Mucosa of rectum (tissue), 2 donors: ENCODE measurements around the gene STARD10.

Experiments used
- H3K27ac ChIP-seq, 2 donors: one replicate each; pipeline ENCODE4 v1.7.0; 2013; ENCODE audit warnings: inconsistent platforms in 2 of 2, low read depth in 2 of 2, low read length in 2 of 2
- H3K27me3 ChIP-seq, 2 donors: one replicate each; pipeline ENCODE4 v1.7.0; 2013; ENCODE audit warnings: low read length in 2 of 2; ENCODE audit not compliant: control insufficient read depth in 2 of 2, insufficient read depth in 2 of 2
- H3K36me3 ChIP-seq, 2 donors: one replicate each; pipeline ENCODE4 v1.7.0; 2013; ENCODE audit warnings: low read length in 2 of 2; ENCODE audit not compliant: control insufficient read depth in 2 of 2, insufficient read depth in 2 of 2
- H3K4me1 ChIP-seq, 2 donors: one replicate each; pipeline ENCODE4 v1.7.0; 2013; ENCODE audit warnings: low read length in 2 of 2, mild to moderate bottlenecking in 1 of 2; ENCODE audit not compliant: control insufficient read depth in 2 of 2, insufficient read depth in 2 of 2
- H3K4me3 ChIP-seq, 2 donors: one replicate each; pipeline ENCODE4 v1.7.0; 2013; ENCODE audit warnings: low read length in 2 of 2
- H3K9ac ChIP-seq, 2 donors: one replicate each; pipeline ENCODE4 v1.7.0; 2013; ENCODE audit warnings: low read length in 2 of 2, low read depth in 1 of 2, mild to moderate bottlenecking in 1 of 2
- H3K9me3 ChIP-seq, 2 donors: one replicate each; pipeline ENCODE4 v1.7.0; 2013; ENCODE audit warnings: low read length in 2 of 2; ENCODE audit not compliant: control insufficient read depth in 2 of 2
- donor health status: healthy.
- donor health status: Normal muscosa, but diverticular disease.

Gene STARD10

GRCh38 chr11:72781313-72782080, 12.3 kb downstream of the STARD10 start:
- H3K27ac ChIP-seq, result peak overlapping the region; percentile 91 to 93
- peak overlapping the region; percentile 92 to 93 for H3K9ac ChIP-seq
- H3K4me3 ChIP-seq, result peak overlapping the region; percentile 73 to 85
- peaks cover 74 to 88% of the 10 kb centered on the region in 2 donors for H3K4me1 ChIP-seq
- H3K9me3 ChIP-seq, result no peaks in the 10 kb centered on the region
- peaks cover 7 to 9% of the 10 kb centered on the region in 2 donors for H3K36me3 ChIP-seq
- H3K27me3 ChIP-seq, result no peaks in the 10 kb centered on the region

GRCh38 chr11:72781063-72781312, 12.9 kb downstream of the STARD10 start:
- Histone ChIP-seq H3K4me1 (peaks cover 74 to 87% of the 10 kb centered on the region in 2 donors), H3K9ac (peak overlapping the region; percentile 92 to 93), H3K36me3 (peaks cover 7 to 12% of the 10 kb centered on the region in 2 donors), H3K27ac (peak overlapping the region; percentile 89 to 93), H3K27me3 (no peaks in the 10 kb centered on the region), H3K4me3 (peak overlapping the region; percentile 73 to 85), H3K9me3 (no peaks in the 10 kb centered on the region)

- Histone ChIP-seq H3K4me3 (peak overlapping the region; percentile 73 to 85), H3K4me1 (peaks cover 74 to 88% of the 10 kb centered on the region in 2 donors), H3K9ac (peak overlapping the region; percentile 92 to 93), H3K9me3 (no peaks in the 10 kb centered on the region), H3K27me3 (no peaks in the 10 kb centered on the region), H3K27ac (peak overlapping the region; percentile 89 to 93), H3K36me3 (peaks cover 7 to 12% of the 10 kb centered on the region in 2 donors)
These were observed 13.4 kb downstream of the STARD10 start for GRCh38 chr11:72780296-72781062.

- Histone ChIP-seq H3K27me3 (no peaks in the 10 kb centered on the region), H3K9me3 (no peaks in the 10 kb centered on the region), H3K27ac (peak overlapping the region; percentile 89 to 93), H3K9ac (peak overlapping the region; percentile 92 to 93), H3K4me1 (peaks cover 76 to 88% of the 10 kb centered on the region in 2 donors), H3K4me3 (peak overlapping the region; percentile 73 to 85), H3K36me3 (peaks cover 11 to 12% of the 10 kb centered on the region in 2 donors)
These were observed 14.2 kb downstream of the STARD10 start for GRCh38 chr11:72779495-72780128.

GRCh38 chr11:72778535-72779494, 15.0 kb downstream of the STARD10 start:
- peak overlapping the region; percentile 73 to 85 for H3K4me3 ChIP-seq

GRCh38 chr11:72777755-72778278, 16.0 kb downstream of the STARD10 start:
- no peaks in the 10 kb centered on the region for H3K9me3 ChIP-seq
- peak overlapping the region; percentile 73 to 85 for H3K4me3 ChIP-seq
- peak overlapping the region in 1 of 2 donors; percentile 93 for H3K9ac ChIP-seq
- H3K27ac ChIP-seq, result peak overlapping the region; percentile 89 to 93
- H3K27me3 ChIP-seq, result no peaks in the 10 kb centered on the region
- H3K36me3 ChIP-seq, result peaks cover 13 to 20% of the 10 kb centered on the region in 2 donors
- peaks cover 73 to 86% of the 10 kb centered on the region in 2 donors for H3K4me1 ChIP-seq

More at GRCh38 chr11:72778535-72779494, 15.0 kb downstream of the STARD10 start:
- H3K36me3 ChIP-seq, result peaks cover 11 to 14% of the 10 kb centered on the region in 2 donors
- H3K4me1 ChIP-seq, result peaks cover 71 to 87% of the 10 kb centered on the region in 2 donors
- peak overlapping the region; percentile 92 to 93 for H3K9ac ChIP-seq
- H3K9me3 ChIP-seq, result no peaks in the 10 kb centered on the region
- peak overlapping the region; percentile 89 to 93 for H3K27ac ChIP-seq
- no peaks in the 10 kb centered on the region for H3K27me3 ChIP-seq

GRCh38 chr11:72776844-72777754, 16.7 kb downstream of the STARD10 start:
- Histone ChIP-seq H3K4me1 (peaks cover 70 to 84% of the 10 kb centered on the region in 2 donors), H3K4me3 (peak overlapping the region; percentile 5 to 85), H3K27ac (peak overlapping the region; percentile 89 to 93), H3K9me3 (no peaks in the 10 kb centered on the region), H3K36me3 (peaks cover 15 to 22% of the 10 kb centered on the region in 2 donors), H3K9ac (peak overlapping the region; percentile 24 to 93), H3K27me3 (no peaks in the 10 kb centered on the region)

- Histone ChIP-seq H3K4me1 (peaks cover 75 to 81% of the 10 kb centered on the region in 2 donors), H3K9ac (peak overlapping the region; percentile 5 to 93), H3K4me3 (peak overlapping the region; percentile 5 to 22), H3K27me3 (no peaks in the 10 kb centered on the region), H3K36me3 (peaks cover 19 to 25% of the 10 kb centered on the region in 2 donors), H3K27ac (peak overlapping the region; percentile 89 to 93), H3K9me3 (no peaks in the 10 kb centered on the region)
These were observed 17.6 kb downstream of the STARD10 start for GRCh38 chr11:72776117-72776843.
